Breast epithelium (tissue), 3 donors: ENCODE results near the gene PRKACA.

Source experiments
- POLR2A ChIP-seq: fragments of 450-650 bp; IDR thresholded peaks from one replicate; pipeline ENCODE4 v1.6.1; 2016; ENCODE audit warnings: antibody characterized with exemption, mild to moderate bottlenecking, moderate library complexity
- TF ChIP-seq, protein P1 (sequence below), 3 donors: fragments of 450-650 bp; IDR thresholded peaks; one replicate each; pipeline ENCODE4 v1.5.1; 2016 to 2017; ENCODE audit warnings: antibody characterized with exemption in 3 of 3, mild to moderate bottlenecking in 3 of 3, moderate library complexity in 3 of 3

DNA sequence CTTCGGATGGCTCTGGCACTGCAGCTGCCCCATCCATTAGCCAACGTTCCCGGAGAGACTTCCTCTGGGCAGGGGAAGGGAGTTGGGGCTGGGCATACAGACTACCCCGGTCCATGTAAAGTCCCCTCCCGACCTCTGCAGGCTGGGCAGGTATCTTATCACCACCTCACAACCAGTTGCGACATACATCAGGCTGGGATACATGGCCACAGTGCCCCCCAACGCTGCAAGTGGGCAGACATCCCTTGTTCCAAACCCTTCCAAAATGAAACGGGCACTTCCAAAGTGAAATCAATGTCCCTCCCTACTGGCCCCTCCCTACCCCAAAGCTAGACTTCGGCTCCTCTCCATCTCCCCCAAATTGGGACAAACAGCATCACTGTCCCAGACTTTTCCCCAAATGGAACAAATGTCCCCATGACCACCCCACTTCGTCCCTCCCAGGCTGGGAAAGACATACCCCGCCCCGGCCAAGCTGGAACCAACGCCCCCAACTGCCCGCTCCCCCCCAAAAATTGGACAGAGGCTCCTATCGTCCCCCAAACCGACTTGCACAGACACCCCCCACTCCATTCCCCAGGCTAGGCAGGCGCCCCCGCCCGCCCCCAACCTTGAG, 60.7 kb downstream of the PRKACA start:
- TF ChIP-seq, protein P1, sequence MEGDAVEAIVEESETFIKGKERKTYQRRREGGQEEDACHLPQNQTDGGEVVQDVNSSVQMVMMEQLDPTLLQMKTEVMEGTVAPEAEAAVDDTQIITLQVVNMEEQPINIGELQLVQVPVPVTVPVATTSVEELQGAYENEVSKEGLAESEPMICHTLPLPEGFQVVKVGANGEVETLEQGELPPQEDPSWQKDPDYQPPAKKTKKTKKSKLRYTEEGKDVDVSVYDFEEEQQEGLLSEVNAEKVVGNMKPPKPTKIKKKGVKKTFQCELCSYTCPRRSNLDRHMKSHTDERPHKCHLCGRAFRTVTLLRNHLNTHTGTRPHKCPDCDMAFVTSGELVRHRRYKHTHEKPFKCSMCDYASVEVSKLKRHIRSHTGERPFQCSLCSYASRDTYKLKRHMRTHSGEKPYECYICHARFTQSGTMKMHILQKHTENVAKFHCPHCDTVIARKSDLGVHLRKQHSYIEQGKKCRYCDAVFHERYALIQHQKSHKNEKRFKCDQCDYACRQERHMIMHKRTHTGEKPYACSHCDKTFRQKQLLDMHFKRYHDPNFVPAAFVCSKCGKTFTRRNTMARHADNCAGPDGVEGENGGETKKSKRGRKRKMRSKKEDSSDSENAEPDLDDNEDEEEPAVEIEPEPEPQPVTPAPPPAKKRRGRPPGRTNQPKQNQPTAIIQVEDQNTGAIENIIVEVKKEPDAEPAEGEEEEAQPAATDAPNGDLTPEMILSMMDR (IDR thresholded peaks at IDR 0.05): no peak
- TF ChIP-seq POLR2A: no peak
